Neuronal stem cell (in vitro differentiated cells): ENCODE measurements around the gene SMCO2.

Source experiments
- DNase-seq: peaks from one replicate; pipeline ENCODE4 v3.0.0-alpha.2; 2013; ENCODE audit warnings: low spot score
- H2AFZ ChIP-seq: one replicate; pipeline ENCODE4 v1.6.1; 2013; ENCODE audit warnings: mild to moderate bottlenecking, low read length, inconsistent platforms
- H2AK5ac ChIP-seq: 2 replicates; pipeline ENCODE4 v1.6.1; 2013; ENCODE audit warnings: low read depth, mild to moderate bottlenecking, inconsistent platforms, low read length, moderate library complexity, mixed read lengths
- H2BK120ac ChIP-seq: 2 replicates; pipeline ENCODE4 v1.6.1; 2013; ENCODE audit warnings: low read depth, mild to moderate bottlenecking, inconsistent platforms, low read length, moderate library complexity, mixed read lengths
- H2BK12ac ChIP-seq: one replicate; pipeline ENCODE4 v1.6.1; 2013; ENCODE audit warnings: low read length, inconsistent platforms
- H2BK15ac ChIP-seq: 2 replicates; pipeline ENCODE4 v1.6.1; 2013; ENCODE audit warnings: mild to moderate bottlenecking, low read length, inconsistent platforms, mixed read lengths
- H2BK5ac ChIP-seq: one replicate; pipeline ENCODE4 v1.6.1; 2013; ENCODE audit warnings: inconsistent platforms, mild to moderate bottlenecking, low read length, moderate library complexity
- H3K14ac ChIP-seq: one replicate; pipeline ENCODE4 v1.6.1; 2013; ENCODE audit warnings: low read length, inconsistent platforms
- H3K18ac ChIP-seq: 2 replicates; pipeline ENCODE4 v1.6.1; 2013; ENCODE audit warnings: low read length, inconsistent platforms
- H3K23ac ChIP-seq: 2 replicates; pipeline ENCODE4 v1.6.1; 2013; ENCODE audit warnings: low read depth, mild to moderate bottlenecking, mixed read lengths, low read length, inconsistent platforms; ENCODE audit not compliant: poor library complexity
- H3K27ac ChIP-seq: replicated peaks from 3 replicates; pipeline ENCODE4 v1.5.1; 2013; ENCODE audit warnings: low read length, inconsistent platforms
- H3K27me3 ChIP-seq, 3 experiments: 2 replicates each; pipeline ENCODE4 v1.6.1; 2013; ENCODE audit warnings: low read length in 3 of 3, mild to moderate bottlenecking in 2 of 3, inconsistent platforms in 1 of 3, low read depth in 1 of 3, mixed read lengths in 1 of 3, moderate library complexity in 1 of 3; ENCODE audit not compliant: control insufficient read depth in 3 of 3, insufficient read depth in 3 of 3
- H3K36me3 ChIP-seq, 2 donors: replicated peaks in 1 of 2; 2 replicates each; pipeline ENCODE4 v1.6.1; 2013; ENCODE audit warnings: low read length in 2 of 2; ENCODE audit not compliant: control insufficient read depth in 2 of 2, insufficient read depth in 2 of 2
- H3K4ac ChIP-seq: 2 replicates; pipeline ENCODE4 v1.6.1; 2013; ENCODE audit warnings: inconsistent platforms, mild to moderate bottlenecking, low read length, moderate library complexity
- H3K4me1 ChIP-seq, 2 donors: 1 replicate in 1 of 2; 2 replicates in 1 of 2; pipeline ENCODE4 v1.6.1; 2013; ENCODE audit warnings: low read length in 2 of 2, low read depth in 1 of 2; ENCODE audit not compliant: control insufficient read depth in 2 of 2, insufficient read depth in 1 of 2
- H3K4me2 ChIP-seq: one replicate; pipeline ENCODE4 v1.6.1; 2013; ENCODE audit warnings: mild to moderate bottlenecking, low read length, inconsistent platforms; ENCODE audit not compliant: insufficient read depth, poor library complexity, severe bottlenecking
- H3K4me3 ChIP-seq, 2 donors: 2 replicates each; pipeline ENCODE4 v1.5.1; 2013; ENCODE audit warnings: low read length in 2 of 2, mild to moderate bottlenecking in 2 of 2, inconsistent platforms in 1 of 2, moderate library complexity in 1 of 2
- H3K79me1 ChIP-seq: one replicate; pipeline ENCODE4 v1.6.1; 2013; ENCODE audit warnings: low read depth, mild to moderate bottlenecking, inconsistent platforms, low read length, moderate library complexity
- H3K9ac ChIP-seq: one replicate; pipeline ENCODE4 v1.6.1; 2013; ENCODE audit warnings: mild to moderate bottlenecking, low read depth, low read length, inconsistent platforms; ENCODE audit not compliant: poor library complexity
- H3K9me3 ChIP-seq, 2 donors: replicated peaks in 1 of 2; 2 replicates each; pipeline versions ENCODE3 to v1.6.1; 2013; ENCODE audit warnings: low read length in 2 of 2, mild to moderate bottlenecking in 2 of 2, inconsistent platforms in 1 of 2, low read depth in 1 of 2, mixed read lengths in 1 of 2, moderate library complexity in 1 of 2; ENCODE audit not compliant: control insufficient read depth in 2 of 2, insufficient read depth in 1 of 2
- H4K8ac ChIP-seq: one replicate; pipeline ENCODE4 v1.6.1; 2013; ENCODE audit warnings: low read depth, mild to moderate bottlenecking, inconsistent platforms, low read length, moderate library complexity
- H4K91ac ChIP-seq: one replicate; pipeline ENCODE4 v1.6.1; 2013; ENCODE audit warnings: low read length, low read depth, mild to moderate bottlenecking, inconsistent platforms; ENCODE audit not compliant: poor library complexity
- WGBS, 2 donors: extraction: QIAGEN DNeasy Blood & Tissue Kit; methylation state at CpG; one replicate each; pipeline ENCODE4 v1.1.7; 2013; ENCODE audit warnings: missing lambda C conversion rate in 2 of 2, mixed read lengths in 1 of 2; ENCODE audit not compliant: insufficient read length in 2 of 2, insufficient replicate concordance in 1 of 2; ENCODE audit errors: extremely low coverage in 2 of 2; 5-methylcytosine and 5-hydroxymethylcytosine counted together

Gene SMCO2

DNA sequence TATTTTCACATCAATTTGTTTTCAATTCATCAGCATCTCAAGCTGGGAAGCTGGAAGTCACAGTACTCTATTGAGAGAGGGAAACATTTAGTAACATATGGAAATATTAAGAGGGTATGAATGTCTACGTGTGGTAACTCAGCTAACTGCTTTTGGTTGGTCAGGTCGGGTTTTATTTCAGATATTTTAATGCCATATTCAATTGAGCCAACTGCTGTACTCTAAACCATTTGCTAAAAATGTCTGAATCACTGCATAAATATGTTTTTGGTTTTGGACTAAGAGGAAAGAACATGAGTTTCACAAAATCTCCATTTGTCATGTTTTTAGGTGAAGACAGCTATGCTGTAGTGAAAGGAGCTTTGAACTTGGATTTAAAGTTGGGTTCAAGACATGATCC lies 58.6 kb downstream of the SMCO2 start:
- DNase-seq = no peak
- Histone ChIP-seq H2BK5ac (no peak overlapping the region), H3K14ac (no peak overlapping the region), H3K18ac (no peak overlapping the region), H3K79me1 (no peaks in the 10 kb centered on the region), H3K4me3 (no peak overlapping the region), H2BK15ac (no peak overlapping the region), H3K4me2 (no peak overlapping the region), H2AK5ac (no peak overlapping the region), H4K91ac (no peak overlapping the region), H3K27me3 (no peaks in the 10 kb centered on the region), H3K4ac (no peak overlapping the region), H3K27ac (no peak overlapping the region), H2BK12ac (no peak overlapping the region), H4K8ac (no peak overlapping the region), H3K36me3 (no peaks in the 10 kb centered on the region), H2BK120ac (no peak overlapping the region), H3K9me3 (no peaks in the 10 kb centered on the region), H3K9ac (no peak overlapping the region), H2AFZ (no peak overlapping the region), H3K23ac (no peak overlapping the region), H3K4me1 (no peaks in the 10 kb centered on the region)
- WGBS, 2 donors = no CpG with 5 or more reads among the region's 2 CpGs

DNA sequence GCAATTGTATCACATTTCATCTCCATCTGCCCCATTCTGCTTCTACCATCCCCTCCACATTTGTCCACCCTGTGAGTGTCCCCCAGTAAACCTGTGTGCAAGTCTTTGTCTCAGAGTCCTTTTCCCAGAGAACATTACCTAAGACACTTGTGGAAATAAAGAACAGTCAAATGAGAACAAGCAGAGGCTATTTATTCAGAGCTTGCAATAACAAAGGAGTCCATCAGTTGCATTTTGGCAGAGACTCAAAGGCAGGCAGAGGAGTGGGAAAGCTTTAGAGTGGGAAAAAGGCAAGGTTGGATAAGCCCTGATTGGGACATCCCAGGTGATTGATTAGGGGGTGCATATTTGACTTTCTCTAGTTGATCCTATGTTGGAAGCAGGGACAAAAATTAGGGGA lies 59.2 kb downstream of the SMCO2 start:
- Histone ChIP-seq H3K9ac (no peak overlapping the region), H2BK120ac (no peak overlapping the region), H3K4me2 (no peak overlapping the region), H3K9me3 (no peaks in the 10 kb centered on the region), H2AFZ (no peak overlapping the region), H2BK15ac (no peak overlapping the region), H3K4me1 (no peaks in the 10 kb centered on the region), H3K27me3 (no peaks in the 10 kb centered on the region), H3K18ac (no peak overlapping the region), H2BK12ac (no peak overlapping the region), H3K79me1 (no peaks in the 10 kb centered on the region), H4K8ac (no peak overlapping the region), H3K23ac (no peak overlapping the region), H2BK5ac (no peak overlapping the region), H3K36me3 (no peaks in the 10 kb centered on the region), H3K4ac (no peak overlapping the region), H3K27ac (no peak overlapping the region), H3K4me3 (no peak overlapping the region), H4K91ac (no peak overlapping the region), H2AK5ac (no peak overlapping the region), H3K14ac (no peak overlapping the region)
- no peak for DNase-seq

DNA sequence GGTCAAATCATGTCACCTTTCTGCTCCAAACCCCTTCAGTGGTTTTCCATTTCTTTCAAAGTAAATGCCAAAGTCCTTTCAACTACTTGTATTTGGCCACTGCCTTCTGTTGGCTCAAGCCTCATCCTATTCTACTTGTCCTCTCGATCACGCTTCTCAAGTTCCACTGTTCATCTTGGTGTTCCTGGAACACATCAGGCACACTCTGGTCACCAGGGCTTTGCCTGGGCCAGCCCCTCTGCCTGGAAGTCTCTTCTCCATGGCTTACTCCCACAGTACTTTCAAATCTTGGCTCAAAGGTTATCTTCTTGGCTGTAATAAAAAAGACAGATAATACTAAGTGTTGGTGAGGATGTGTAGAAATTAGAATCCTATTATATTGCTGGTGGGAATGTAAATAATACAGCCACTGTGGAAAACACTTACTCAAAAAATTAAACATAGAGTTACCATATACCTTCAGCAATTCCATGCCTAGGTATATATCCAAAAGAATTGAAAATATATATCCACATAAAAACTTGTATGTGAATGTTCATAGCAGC lies 60.2 kb downstream of the SMCO2 start:
- no peak overlapping the region for H3K23ac ChIP-seq
- no CpG with 5 or more reads among the region's 2 CpGs for WGBS, 2 donors
- no peak overlapping the region for H2BK120ac ChIP-seq

DNA sequence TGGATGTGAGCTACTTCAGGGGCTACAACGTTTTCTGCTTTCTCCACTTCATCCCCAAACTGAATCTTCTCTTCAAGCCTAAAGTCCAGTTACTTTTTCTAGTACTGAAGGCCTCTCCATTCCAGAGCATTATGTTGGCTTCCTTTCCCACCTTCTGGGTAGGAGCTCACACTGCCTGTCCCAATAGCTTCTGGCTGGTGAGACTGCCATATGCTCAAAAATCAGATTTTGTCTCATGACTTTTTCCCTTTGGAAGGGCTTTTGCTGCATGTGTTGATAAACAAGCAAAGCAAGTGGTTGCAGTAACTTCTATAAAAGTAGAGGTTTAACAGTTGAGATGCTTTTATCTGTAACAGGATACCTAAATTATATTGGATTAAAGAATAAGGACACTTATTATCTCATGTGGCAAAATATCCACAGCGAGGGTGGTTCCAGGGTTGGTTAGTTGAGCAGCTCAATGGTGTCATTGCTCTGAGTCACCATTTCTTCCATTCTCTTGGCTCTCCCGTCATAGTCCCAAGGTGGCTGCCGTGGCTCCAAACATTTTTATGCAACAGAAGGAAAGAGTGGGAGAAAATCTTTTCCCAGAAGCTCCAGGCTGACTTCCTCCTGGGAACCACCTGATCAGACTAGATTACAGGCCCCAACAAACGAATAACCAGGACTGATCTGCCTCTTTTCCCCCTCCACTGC lies 62.3 kb downstream of the SMCO2 start:
- H2AK5ac ChIP-seq = no peak overlapping the region
- no peak overlapping the region for H2BK12ac ChIP-seq
- no peak overlapping the region for H4K91ac ChIP-seq
- no peak overlapping the region for H3K4me3 ChIP-seq
- no peak overlapping the region for H3K23ac ChIP-seq
- H3K27ac ChIP-seq = no peak overlapping the region
- no peaks in the 10 kb centered on the region for H3K9me3 ChIP-seq
- no peak overlapping the region for H2BK120ac ChIP-seq
- no peak overlapping the region for H3K4ac ChIP-seq
- H3K4me2 ChIP-seq = no peak overlapping the region
- H3K27me3 ChIP-seq = no peaks in the 10 kb centered on the region
- H2AFZ ChIP-seq = no peak overlapping the region
- no peak overlapping the region for H2BK15ac ChIP-seq
- H3K79me1 ChIP-seq = no peaks in the 10 kb centered on the region
- peaks cover 0 to 1% of the 10 kb centered on the region in 2 donors for H3K4me1 ChIP-seq
- DNase-seq = no peak
- H3K14ac ChIP-seq = no peak overlapping the region
- no peak overlapping the region for H2BK5ac ChIP-seq
- no peak overlapping the region for H3K9ac ChIP-seq
- no peak overlapping the region for H3K18ac ChIP-seq
- H3K36me3 ChIP-seq = no peaks in the 10 kb centered on the region
- WGBS, 2 donors = no CpG with 5 or more reads among the region's 5 CpGs
- H4K8ac ChIP-seq = no peak overlapping the region

More for the DNA sequence above, 60.2 kb downstream of the SMCO2 start:
- H3K4me2 ChIP-seq = no peak overlapping the region
- no peaks in the 10 kb centered on the region for H3K79me1 ChIP-seq
- H3K4me3 ChIP-seq = no peak overlapping the region
- no peak overlapping the region for H2BK15ac ChIP-seq
- no peak overlapping the region for H4K91ac ChIP-seq
- H3K9me3 ChIP-seq = no peaks in the 10 kb centered on the region
- no peak overlapping the region for H3K18ac ChIP-seq
- no peak overlapping the region for H2BK5ac ChIP-seq
- H3K4ac ChIP-seq = no peak overlapping the region
- no peaks in the 10 kb centered on the region for H3K36me3 ChIP-seq
- no peak overlapping the region for H4K8ac ChIP-seq
- H3K9ac ChIP-seq = no peak overlapping the region
- H2AK5ac ChIP-seq = no peak overlapping the region
- no peak overlapping the region for H2BK12ac ChIP-seq
- no peak overlapping the region for H3K14ac ChIP-seq
- H2AFZ ChIP-seq = no peak overlapping the region
- H3K4me1 ChIP-seq = no peaks in the 10 kb centered on the region
- no peaks in the 10 kb centered on the region for H3K27me3 ChIP-seq
- H3K27ac ChIP-seq = no peak overlapping the region
- DNase-seq = no peak
